PFSK-1 (cell line): Measurements from ENCODE around the gene S100A10.

Experiments
- FOXP2 ChIP-seq: optimal IDR thresholded peaks from 2 replicates; pipeline ENCODE3; 2011; ENCODE audit warnings: borderline replicate concordance, control low read depth, inconsistent platforms; ENCODE audit not compliant: insufficient read depth; ENCODE audit errors: extremely low read length, extremely low read depth
- POLR2AphosphoS5 ChIP-seq: IDR thresholded peaks from 2 replicates; pipeline ENCODE4 v1.6.1; 2012; ENCODE audit warnings: low read depth, mild to moderate bottlenecking, control low read depth, low read length, moderate library complexity
- SIN3A ChIP-seq: IDR thresholded peaks from 2 replicates; pipeline ENCODE4 v1.6.1; 2012; ENCODE audit warnings: mild to moderate bottlenecking, low read length, moderate library complexity, borderline replicate concordance; ENCODE audit not compliant: insufficient read depth
- TAF1 ChIP-seq: IDR thresholded peaks from 2 replicates; pipeline ENCODE4 v1.6.1; 2012; ENCODE audit warnings: low read length, control low read depth, borderline replicate concordance; ENCODE audit not compliant: insufficient read depth
- TF ChIP-seq, protein P1 (sequence below), 2 experiments: IDR thresholded peaks; 2 replicates each; pipeline versions ENCODE4 v1.6.1 to v1.8.0; 2011 to 2012; ENCODE audit warnings: low read depth in 2 of 2, low read length in 2 of 2, control low read depth in 1 of 2, inconsistent platforms in 1 of 2, mild to moderate bottlenecking in 1 of 2, moderate library complexity in 1 of 2; ENCODE audit not compliant: insufficient read depth in 1 of 2

S100A10 gene

GRCh38 chr1:152022474-152022873 lies 28.8 kb upstream of the S100A10 start:
- TF ChIP-seq TAF1 (no peak), FOXP2 (no peak), POLR2AphosphoS5 (no peak), SIN3A (no peak)
- TF ChIP-seq, protein P1, sequence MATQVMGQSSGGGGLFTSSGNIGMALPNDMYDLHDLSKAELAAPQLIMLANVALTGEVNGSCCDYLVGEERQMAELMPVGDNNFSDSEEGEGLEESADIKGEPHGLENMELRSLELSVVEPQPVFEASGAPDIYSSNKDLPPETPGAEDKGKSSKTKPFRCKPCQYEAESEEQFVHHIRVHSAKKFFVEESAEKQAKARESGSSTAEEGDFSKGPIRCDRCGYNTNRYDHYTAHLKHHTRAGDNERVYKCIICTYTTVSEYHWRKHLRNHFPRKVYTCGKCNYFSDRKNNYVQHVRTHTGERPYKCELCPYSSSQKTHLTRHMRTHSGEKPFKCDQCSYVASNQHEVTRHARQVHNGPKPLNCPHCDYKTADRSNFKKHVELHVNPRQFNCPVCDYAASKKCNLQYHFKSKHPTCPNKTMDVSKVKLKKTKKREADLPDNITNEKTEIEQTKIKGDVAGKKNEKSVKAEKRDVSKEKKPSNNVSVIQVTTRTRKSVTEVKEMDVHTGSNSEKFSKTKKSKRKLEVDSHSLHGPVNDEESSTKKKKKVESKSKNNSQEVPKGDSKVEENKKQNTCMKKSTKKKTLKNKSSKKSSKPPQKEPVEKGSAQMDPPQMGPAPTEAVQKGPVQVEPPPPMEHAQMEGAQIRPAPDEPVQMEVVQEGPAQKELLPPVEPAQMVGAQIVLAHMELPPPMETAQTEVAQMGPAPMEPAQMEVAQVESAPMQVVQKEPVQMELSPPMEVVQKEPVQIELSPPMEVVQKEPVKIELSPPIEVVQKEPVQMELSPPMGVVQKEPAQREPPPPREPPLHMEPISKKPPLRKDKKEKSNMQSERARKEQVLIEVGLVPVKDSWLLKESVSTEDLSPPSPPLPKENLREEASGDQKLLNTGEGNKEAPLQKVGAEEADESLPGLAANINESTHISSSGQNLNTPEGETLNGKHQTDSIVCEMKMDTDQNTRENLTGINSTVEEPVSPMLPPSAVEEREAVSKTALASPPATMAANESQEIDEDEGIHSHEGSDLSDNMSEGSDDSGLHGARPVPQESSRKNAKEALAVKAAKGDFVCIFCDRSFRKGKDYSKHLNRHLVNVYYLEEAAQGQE (IDR thresholded peaks at IDR 0.05; ENCODE audit: insufficient read depth in 1 of 2, low read depth in 2 of 2, low read length in 2 of 2), result no peak

DNA sequence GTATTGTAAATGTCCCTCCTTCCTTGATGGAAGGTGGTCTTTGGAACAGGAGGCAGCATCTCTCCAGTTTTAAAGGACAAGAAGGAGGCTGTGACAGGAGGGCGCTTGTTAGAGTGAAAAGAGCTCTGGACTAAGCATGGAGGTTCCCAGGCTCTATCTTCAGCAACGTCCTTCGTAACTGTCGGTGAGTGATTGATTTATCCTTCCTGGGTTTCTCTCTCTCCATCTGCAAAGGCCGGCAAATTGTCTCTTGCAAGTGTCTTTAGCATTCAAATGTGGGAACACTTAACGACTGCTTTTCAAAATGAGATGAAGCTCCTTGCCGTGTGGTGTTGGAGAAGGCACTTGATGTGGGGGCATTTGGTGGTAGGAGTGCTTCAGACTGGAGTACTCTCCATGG lies 27.9 kb upstream of the S100A10 start:
- TF ChIP-seq POLR2AphosphoS5 (no peak), FOXP2 (no peak), SIN3A (no peak), TAF1 (no peak)
- TF ChIP-seq, protein P1 (IDR thresholded peaks at IDR 0.05; ENCODE audit: insufficient read depth in 1 of 2, low read depth in 2 of 2, low read length in 2 of 2), result no peak

DNA sequence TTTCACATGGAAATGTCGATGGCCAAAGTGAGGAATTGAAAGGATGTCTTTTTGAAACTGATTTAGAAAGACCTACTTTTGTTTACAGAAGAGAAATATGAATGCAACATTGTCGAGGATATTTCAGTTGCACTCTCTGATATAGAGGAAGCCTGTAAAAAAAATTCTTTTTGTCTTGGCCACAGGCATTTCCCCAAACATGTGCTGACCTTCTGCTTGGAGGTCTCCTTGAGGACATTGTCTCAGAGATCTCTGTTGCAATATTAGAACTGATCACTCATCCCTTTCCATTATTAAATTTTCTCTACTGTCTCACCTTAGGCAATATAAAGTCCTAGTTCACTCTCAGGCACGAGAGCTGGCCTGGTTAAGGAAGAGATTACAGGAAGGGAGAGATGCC lies 27.2 kb upstream of the S100A10 start:
- no peak for TF ChIP-seq POLR2AphosphoS5
- no peak for TF ChIP-seq SIN3A
- TF ChIP-seq TAF1, result no peak
- no peak for TF ChIP-seq FOXP2
- TF ChIP-seq, protein P1 (IDR thresholded peaks at IDR 0.05; ENCODE audit: insufficient read depth in 1 of 2, low read depth in 2 of 2, low read length in 2 of 2), result no peak

GRCh38 chr1:152018537-152018936 lies 24.9 kb upstream of the S100A10 start:
- TF ChIP-seq, protein P1 (IDR thresholded peaks at IDR 0.05; ENCODE audit: insufficient read depth in 1 of 2, low read depth in 2 of 2, low read length in 2 of 2), result no peak
- no peak for TF ChIP-seq FOXP2
- no peak for TF ChIP-seq SIN3A
- TF ChIP-seq TAF1, result no peak
- no peak for TF ChIP-seq POLR2AphosphoS5

DNA sequence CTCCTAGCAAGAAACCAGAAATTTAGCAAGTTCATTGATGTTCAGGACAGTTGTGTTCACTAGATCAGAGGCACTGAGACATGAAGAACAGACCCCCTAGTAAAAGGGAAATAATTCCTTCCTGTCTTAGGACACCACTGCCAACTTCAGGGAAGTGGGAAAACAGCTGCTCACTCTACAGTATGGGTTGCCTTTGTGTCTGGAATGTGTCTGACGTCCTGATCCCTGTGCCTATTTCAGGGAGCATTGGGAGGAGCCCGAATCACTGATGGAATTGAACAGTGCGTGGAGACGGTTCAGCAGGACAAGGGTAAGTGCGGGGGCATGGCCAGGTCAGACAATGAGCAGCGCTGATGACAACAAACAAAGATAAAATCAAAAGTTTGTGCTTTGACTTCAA lies 22.1 kb upstream of the S100A10 start:
- TF ChIP-seq, protein P1 (IDR thresholded peaks at IDR 0.05; ENCODE audit: insufficient read depth in 1 of 2, low read depth in 2 of 2, low read length in 2 of 2), result no peak
- TF ChIP-seq FOXP2 (no peak), TAF1 (no peak), SIN3A (no peak)
